DOHH2 (cell line): Measurements from ENCODE around the gene PPAT.

ENCODE experiments used
- H3F3A ChIP-seq: fragments of 200-600 bp; sonication (generic), shearing (Covaris generic); 2 replicates; pipeline ENCODE4 v1.6.0; 2016; ENCODE audit warnings: antibody characterized with exemption, mild to moderate bottlenecking; ENCODE audit not compliant: control insufficient read depth, insufficient read depth
- H3K27ac ChIP-seq: fragments of 200-600 bp; sonication (generic); 2 replicates; pipeline ENCODE4 v1.5.1; 2014; ENCODE audit warnings: low read depth, mild to moderate bottlenecking, low read length, moderate library complexity
- H3K27me3 ChIP-seq: fragments of 200-600 bp; sonication (generic); 2 replicates; pipeline ENCODE4 v1.6.1; 2014; ENCODE audit warnings: mild to moderate bottlenecking, low read length, mixed read lengths; ENCODE audit not compliant: control insufficient read depth
- H3K36me3 ChIP-seq: fragments of 200-600 bp; sonication (generic); 2 replicates; pipeline ENCODE4 v1.6.1; 2014; ENCODE audit warnings: mild to moderate bottlenecking, low read length, moderate library complexity, mixed read lengths; ENCODE audit not compliant: control insufficient read depth
- H3K4me1 ChIP-seq: fragments of 200-600 bp; sonication (generic); 2 replicates; pipeline ENCODE4 v1.6.1; 2014; ENCODE audit warnings: mild to moderate bottlenecking, low read length, mixed read lengths; ENCODE audit not compliant: control insufficient read depth
- H3K4me2 ChIP-seq: fragments of 200-600 bp; sonication (generic); 2 replicates; pipeline ENCODE4 v1.6.0; 2014; ENCODE audit warnings: mild to moderate bottlenecking, low read length, moderate library complexity
- H3K4me3 ChIP-seq: fragments of 200-600 bp; sonication (generic); 2 replicates; pipeline ENCODE4 v1.5.1; 2014; ENCODE audit warnings: mild to moderate bottlenecking, low read length, mixed read lengths
- H3K79me2 ChIP-seq: fragments of 200-600 bp; sonication (generic); 2 replicates; pipeline ENCODE4 v1.6.1; 2014; ENCODE audit warnings: mild to moderate bottlenecking, low read length, mixed read lengths; ENCODE audit not compliant: control insufficient read depth
- H3K9me2 ChIP-seq: fragments of 200-600 bp; sonication (generic); replicated peaks from 2 replicates; pipeline ENCODE4 v1.6.1; 2014; ENCODE audit warnings: mild to moderate bottlenecking, low read length, mixed read lengths; ENCODE audit not compliant: control insufficient read depth
- H3K9me3 ChIP-seq: fragments of 200-600 bp; sonication (generic); 2 replicates; pipeline ENCODE4 v1.6.1; 2014; ENCODE audit warnings: antibody characterized with exemption, low read length, mixed read lengths; ENCODE audit not compliant: control insufficient read depth, insufficient read depth
- H4K20me1 ChIP-seq: fragments of 200-600 bp; sonication (generic); 2 replicates; pipeline ENCODE4 v1.6.0; 2014; ENCODE audit warnings: low read depth, mild to moderate bottlenecking, antibody characterized with exemption, low read length, moderate library complexity; ENCODE audit not compliant: control insufficient read depth, insufficient read depth
- CTCF ChIP-seq: fragments of 200-600 bp; sonication (generic); IDR thresholded peaks from one replicate; pipeline ENCODE4 v1.5.1; 2014; ENCODE audit warnings: antibody characterized with exemption, mild to moderate bottlenecking, low read depth, low read length; ENCODE audit not compliant: poor library complexity, severe bottlenecking
- EZH2phosphoT487 ChIP-seq: fragments of 200-600 bp; sonication (generic); IDR thresholded peaks from 2 replicates; pipeline ENCODE4 v1.6.1; 2017; ENCODE audit warnings: borderline replicate concordance, mild to moderate bottlenecking, antibody characterized with exemption, low read length, moderate library complexity, mixed read lengths

The PPAT gene

DNA sequence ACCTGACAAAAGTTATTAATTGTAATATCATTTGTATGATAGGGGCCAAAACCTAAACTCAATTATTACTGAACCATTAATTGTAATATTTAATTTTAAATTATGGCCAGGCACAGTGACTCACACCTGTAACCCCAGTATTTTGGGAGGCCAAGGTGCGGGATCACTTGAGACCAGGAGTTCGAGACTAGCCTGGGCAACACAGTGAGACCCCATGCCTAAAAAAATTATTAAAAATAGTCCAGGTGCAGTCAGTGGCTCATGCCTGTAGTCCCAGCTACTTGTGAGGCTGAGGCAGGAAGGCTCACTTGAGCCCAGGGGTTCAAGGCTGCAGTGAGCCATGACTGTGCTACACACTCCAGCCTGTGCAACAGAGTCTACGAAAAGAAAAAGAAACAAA, 18.0 kb downstream of the PPAT start:
- Histone ChIP-seq H3K9me2 (no peaks in the 10 kb centered on the region), H3K27me3 (no peaks in the 10 kb centered on the region), H3K36me3 (peaks cover 27% of the 10 kb centered on the region), H3K79me2 (peaks cover 100% of the 10 kb centered on the region), H3K27ac (no peak overlapping the region), H3F3A (no peaks in the 10 kb centered on the region), H3K9me3 (no peaks in the 10 kb centered on the region), H4K20me1 (peaks cover 24% of the 10 kb centered on the region), H3K4me3 (no peak overlapping the region), H3K4me1 (peaks cover 27% of the 10 kb centered on the region), H3K4me2 (no peak overlapping the region)
- TF ChIP-seq EZH2phosphoT487: no peak
- TF ChIP-seq CTCF: no peak

DNA sequence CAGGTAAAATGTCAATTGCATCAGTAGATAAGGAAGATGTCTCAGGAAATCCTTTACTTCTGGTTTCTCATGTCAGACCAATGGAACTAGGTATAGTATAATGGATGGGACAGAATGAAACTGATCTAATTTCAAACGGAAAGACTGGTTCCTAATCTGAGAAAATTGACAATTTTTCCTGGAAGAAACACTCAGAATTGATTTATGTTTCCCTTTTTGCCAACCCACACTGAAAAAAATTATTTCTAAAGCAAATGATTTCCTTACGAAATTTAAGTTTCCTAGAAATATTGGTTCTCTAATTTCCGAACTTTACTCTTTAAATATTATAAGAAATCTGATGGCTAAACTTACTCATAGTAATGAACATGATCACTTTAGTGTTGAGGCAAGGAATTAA, 19.1 kb downstream of the PPAT start:
- Histone ChIP-seq H3K9me2 (no peaks in the 10 kb centered on the region), H3K36me3 (peaks cover 25% of the 10 kb centered on the region), H3F3A (no peaks in the 10 kb centered on the region), H3K27ac (no peak overlapping the region), H3K79me2 (peaks cover 100% of the 10 kb centered on the region), H3K4me3 (no peak overlapping the region), H3K4me1 (peaks cover 17% of the 10 kb centered on the region), H3K27me3 (no peaks in the 10 kb centered on the region), H3K4me2 (no peak overlapping the region), H3K9me3 (no peaks in the 10 kb centered on the region), H4K20me1 (peaks cover 19% of the 10 kb centered on the region)
- TF ChIP-seq EZH2phosphoT487: no peak
- TF ChIP-seq CTCF: no peak

DNA sequence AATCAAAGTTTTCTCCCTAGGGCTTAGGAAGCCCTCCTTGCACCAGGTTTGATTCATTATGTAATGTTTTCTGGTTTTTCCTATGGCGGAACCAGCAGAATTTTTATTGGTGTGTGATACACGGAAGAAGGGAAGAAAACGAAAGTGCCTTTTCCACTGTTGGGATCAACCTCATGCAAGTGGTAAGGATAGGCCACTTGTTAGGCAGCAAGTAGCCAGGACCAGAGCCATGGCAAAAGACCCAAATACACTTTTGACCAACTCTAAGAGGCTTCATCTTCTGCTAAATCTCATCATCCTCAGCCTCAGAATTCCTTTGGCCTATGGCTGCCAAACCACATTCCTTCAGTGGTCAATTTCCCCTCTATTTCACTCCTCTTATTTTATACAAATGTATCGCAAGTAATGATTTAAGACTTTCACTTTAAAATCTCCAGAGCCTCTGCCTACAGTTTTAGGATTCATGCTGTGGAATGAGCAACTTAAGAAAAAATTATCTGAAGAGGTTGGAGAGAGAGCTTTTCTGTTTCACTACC, 21.2 kb downstream of the PPAT start:
- peaks cover 4% of the 10 kb centered on the region; the same call in 1 of the 2 replicates for H3F3A ChIP-seq
- no peak overlapping the region for H3K4me3 ChIP-seq
- no peak overlapping the region for H3K27ac ChIP-seq
- no peaks in the 10 kb centered on the region for H3K27me3 ChIP-seq
- H3K36me3 ChIP-seq: peaks cover 18% of the 10 kb centered on the region
- TF ChIP-seq EZH2phosphoT487: no peak
- no peak for TF ChIP-seq CTCF
- peaks cover 14% of the 10 kb centered on the region for H4K20me1 ChIP-seq
- H3K4me2 ChIP-seq: no peak overlapping the region
- H3K9me3 ChIP-seq: no peaks in the 10 kb centered on the region
- H3K4me1 ChIP-seq: no peaks in the 10 kb centered on the region
- H3K9me2 ChIP-seq: no peaks in the 10 kb centered on the region
- peaks cover 100% of the 10 kb centered on the region for H3K79me2 ChIP-seq
